ENCODE measurements around the gene GJE1.
"Not testable (repeated sequence)": the region's sequence is repeated elsewhere in the genome, so short reads cannot be mapped to it uniquely, and the experiment has no call there.

Gene GJE1

DNA sequence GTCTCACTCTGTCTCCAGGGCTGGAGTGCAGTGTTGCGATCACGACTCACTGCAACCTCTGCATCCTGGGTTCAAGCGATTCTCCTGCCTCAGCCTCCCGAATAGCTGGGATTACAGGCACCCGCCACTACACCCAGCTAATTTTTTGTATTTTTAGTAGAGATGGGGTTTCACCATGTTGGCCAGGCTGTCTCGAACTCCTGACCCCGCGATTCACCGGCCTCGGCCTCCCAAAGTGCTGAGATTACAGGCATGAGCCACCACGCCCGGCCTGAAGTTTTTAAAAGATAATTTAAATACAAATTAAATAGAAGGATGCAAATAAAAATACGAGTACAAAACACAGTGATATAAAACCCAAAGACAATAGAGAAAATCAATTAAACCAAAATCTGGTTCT is 8.8 kb downstream of the GJE1 start:
- H3K9me3 ChIP-seq (ENCODE audit: insufficient read depth, low read depth, low read length); H3K27ac ChIP-seq (ENCODE audit: low read length); H3K4me1 ChIP-seq (ENCODE audit: insufficient read depth, low read length); H3K9ac ChIP-seq (ENCODE audit: low read depth, low read length); H3K36me3 ChIP-seq (ENCODE audit: insufficient read depth, low read depth, low read length); H3K4me3 ChIP-seq (ENCODE audit: low read length); H3K27me3 ChIP-seq (ENCODE audit: insufficient read depth, low read length): not testable (repeated sequence)

GRCh38 chr6:142146828-142147662 is 14.3 kb downstream of the GJE1 start, which contains the start of the genes NMBR and VTA1:
Gene NMBR (minus strand): TSS chr6:142147122. CDS start chr6:142088658, 58,464 bp downstream.
Gene VTA1 (plus strand): TSS chr6:142147263. CDS start chr6:142147288, 25 bp downstream.
- H3K27ac ChIP-seq (ENCODE audit: low read length): peak within 1 kb of the TSS; percentile 40
- H3K9me3 ChIP-seq (ENCODE audit: insufficient read depth, low read depth, low read length): no peaks in the 10 kb centered on the region

GRCh38 chr6:142152746-142153145 is 20.0 kb downstream of the GJE1 start:
- Histone ChIP-seq H3K27ac (ENCODE audit: low read length) (no peak overlapping the region), H3K4me1 (ENCODE audit: insufficient read depth, low read length) (peaks cover 27% of the 10 kb centered on the region), H3K36me3 (ENCODE audit: insufficient read depth, low read depth, low read length) (no peaks in the 10 kb centered on the region), H3K9ac (ENCODE audit: low read depth, low read length) (no peak overlapping the region), H3K27me3 (ENCODE audit: insufficient read depth, low read length) (no peaks in the 10 kb centered on the region), H3K9me3 (ENCODE audit: insufficient read depth, low read depth, low read length) (no peaks in the 10 kb centered on the region), H3K4me3 (ENCODE audit: low read length) (no peak overlapping the region)

More at GRCh38 chr6:142146828-142147662, 14.3 kb downstream of the GJE1 start, which contains the start of the genes NMBR and VTA1:
- Histone ChIP-seq H3K27me3 (ENCODE audit: insufficient read depth, low read length) (no peaks in the 10 kb centered on the region), H3K36me3 (ENCODE audit: insufficient read depth, low read depth, low read length) (no peaks in the 10 kb centered on the region), H3K4me3 (ENCODE audit: low read length) (peak within 1 kb of the TSS; percentile 94), H3K9ac (ENCODE audit: low read depth, low read length) (peak within 1 kb of the TSS; percentile 84; the same call in 1 of the 2 replicates), H3K4me1 (ENCODE audit: insufficient read depth, low read length) (peaks cover 12% of the 10 kb centered on the region)

- Histone ChIP-seq H3K36me3 (ENCODE audit: insufficient read depth, low read depth, low read length) (no peaks in the 10 kb centered on the region), H3K9ac (ENCODE audit: low read depth, low read length) (no peak overlapping the region), H3K4me1 (ENCODE audit: insufficient read depth, low read length) (peaks cover 23% of the 10 kb centered on the region), H3K4me3 (ENCODE audit: low read length) (no peak overlapping the region), H3K27me3 (ENCODE audit: insufficient read depth, low read length) (no peaks in the 10 kb centered on the region), H3K9me3 (ENCODE audit: insufficient read depth, low read depth, low read length) (no peaks in the 10 kb centered on the region), H3K27ac (ENCODE audit: low read length) (no peak overlapping the region)
These were observed 20.5 kb downstream of the GJE1 start for GRCh38 chr6:142153196-142153595.

DNA sequence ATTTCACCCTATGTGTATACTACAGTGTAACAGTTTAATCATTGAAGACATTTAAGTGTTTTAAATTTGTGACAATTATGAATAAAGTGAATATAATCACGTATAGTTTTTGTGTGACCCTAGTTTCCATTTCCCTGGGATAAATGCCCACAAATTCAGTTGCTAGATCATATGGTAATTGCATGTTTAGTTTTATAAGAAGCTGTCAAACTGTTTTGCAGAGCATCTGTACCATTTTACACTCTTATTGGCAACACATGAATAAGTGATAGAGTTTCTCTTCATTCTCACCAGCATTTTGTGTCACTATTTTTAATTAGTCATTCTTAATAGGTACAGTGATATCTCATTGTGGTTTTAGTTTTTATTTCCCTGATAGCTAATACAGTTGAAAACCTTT is 21.6 kb downstream of the GJE1 start:
- Histone ChIP-seq H3K4me1 (ENCODE audit: insufficient read depth, low read length) (peaks cover 16% of the 10 kb centered on the region), H3K9me3 (ENCODE audit: insufficient read depth, low read depth, low read length) (no peaks in the 10 kb centered on the region), H3K9ac (ENCODE audit: low read depth, low read length) (no peak overlapping the region)

DNA sequence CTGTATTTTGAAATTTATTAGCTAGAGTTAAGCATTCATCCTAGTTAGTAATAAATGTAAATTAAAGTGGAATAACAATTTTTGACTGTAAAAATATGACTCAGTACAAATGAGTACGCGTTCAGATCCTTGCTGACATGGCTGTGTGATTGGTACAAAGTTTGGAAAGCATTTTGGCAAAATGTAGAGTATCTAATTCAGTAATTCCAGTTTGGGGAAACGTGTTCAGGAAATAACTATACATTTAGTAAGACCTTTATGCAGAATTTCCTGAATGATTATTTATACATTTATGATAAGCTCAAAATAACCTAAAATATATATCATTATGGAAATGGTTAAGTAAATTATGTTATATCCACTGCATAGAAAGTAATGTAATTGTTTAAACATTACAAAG is 22.4 kb downstream of the GJE1 start:
- Histone ChIP-seq H3K4me1 (ENCODE audit: insufficient read depth, low read length) (peaks cover 14% of the 10 kb centered on the region), H3K36me3 (ENCODE audit: insufficient read depth, low read depth, low read length) (no peaks in the 10 kb centered on the region), H3K9ac (ENCODE audit: low read depth, low read length) (peak overlapping the region; percentile 64; the same call in 1 of the 2 replicates), H3K9me3 (ENCODE audit: insufficient read depth, low read depth, low read length) (no peaks in the 10 kb centered on the region), H3K27me3 (ENCODE audit: insufficient read depth, low read length) (no peaks in the 10 kb centered on the region), H3K4me3 (ENCODE audit: low read length) (no peak overlapping the region), H3K27ac (ENCODE audit: low read length) (peak overlapping the region; percentile 69)

More for the DNA sequence above, 21.6 kb downstream of the GJE1 start:
- no peaks in the 10 kb centered on the region for H3K36me3 ChIP-seq (ENCODE audit: insufficient read depth, low read depth, low read length)
- no peak overlapping the region for H3K27ac ChIP-seq (ENCODE audit: low read length)
- H3K4me3 ChIP-seq (ENCODE audit: low read length): no peak overlapping the region
- no peaks in the 10 kb centered on the region for H3K27me3 ChIP-seq (ENCODE audit: insufficient read depth, low read length)

- Histone ChIP-seq H3K4me1 (ENCODE audit: insufficient read depth, low read length) (peaks cover 14% of the 10 kb centered on the region), H3K4me3 (ENCODE audit: low read length) (peak overlapping the region; percentile 20; the same call in 1 of the 2 replicates), H3K27ac (ENCODE audit: low read length) (peak overlapping the region; percentile 69), H3K27me3 (ENCODE audit: insufficient read depth, low read length) (no peaks in the 10 kb centered on the region), H3K9me3 (ENCODE audit: insufficient read depth, low read depth, low read length) (no peaks in the 10 kb centered on the region), H3K36me3 (ENCODE audit: insufficient read depth, low read depth, low read length) (no peaks in the 10 kb centered on the region), H3K9ac (ENCODE audit: low read depth, low read length) (peak overlapping the region; percentile 64; the same call in 1 of the 2 replicates)
These were observed 23.4 kb downstream of the GJE1 start for GRCh38 chr6:142155895-142156757.

DNA sequence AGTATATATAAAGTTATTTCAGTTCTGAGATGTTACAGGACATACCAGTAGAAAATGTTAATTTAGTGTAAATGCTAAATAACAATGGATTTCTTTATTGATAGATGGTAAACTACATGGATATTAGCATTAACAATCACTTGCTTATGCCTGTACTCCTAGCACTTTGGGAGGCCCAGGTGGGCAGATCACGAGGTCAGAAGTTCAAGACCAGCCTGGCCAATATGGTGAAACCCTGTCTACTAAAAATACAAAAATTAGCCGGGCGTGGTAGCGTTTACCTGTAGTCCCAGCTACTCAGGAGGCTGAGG is 24.0 kb downstream of the GJE1 start:
- not testable (repeated sequence) for H3K9ac ChIP-seq (ENCODE audit: low read depth, low read length); H3K4me3 ChIP-seq (ENCODE audit: low read length); H3K27ac ChIP-seq (ENCODE audit: low read length); H3K36me3 ChIP-seq (ENCODE audit: insufficient read depth, low read depth, low read length); H3K27me3 ChIP-seq (ENCODE audit: insufficient read depth, low read length); H3K9me3 ChIP-seq (ENCODE audit: insufficient read depth, low read depth, low read length)
- H3K4me1 ChIP-seq (ENCODE audit: insufficient read depth, low read length): peaks cover 14% of the 10 kb centered on the region

- no peaks in the 10 kb centered on the region for H3K9me3 ChIP-seq (ENCODE audit: insufficient read depth, low read depth, low read length)
- H3K27ac ChIP-seq (ENCODE audit: low read length): no peak overlapping the region
- H3K27me3 ChIP-seq (ENCODE audit: insufficient read depth, low read length): no peaks in the 10 kb centered on the region
- no peak overlapping the region for H3K4me3 ChIP-seq (ENCODE audit: low read length)
- H3K9ac ChIP-seq (ENCODE audit: low read depth, low read length): no peak overlapping the region
- peaks cover 18% of the 10 kb centered on the region for H3K36me3 ChIP-seq (ENCODE audit: insufficient read depth, low read depth, low read length)
- peaks cover 4% of the 10 kb centered on the region; the same call in 1 of the 2 replicates for H3K4me1 ChIP-seq (ENCODE audit: insufficient read depth, low read length)
These were observed 30.1 kb downstream of the GJE1 start for GRCh38 chr6:142162780-142163179.

DNA sequence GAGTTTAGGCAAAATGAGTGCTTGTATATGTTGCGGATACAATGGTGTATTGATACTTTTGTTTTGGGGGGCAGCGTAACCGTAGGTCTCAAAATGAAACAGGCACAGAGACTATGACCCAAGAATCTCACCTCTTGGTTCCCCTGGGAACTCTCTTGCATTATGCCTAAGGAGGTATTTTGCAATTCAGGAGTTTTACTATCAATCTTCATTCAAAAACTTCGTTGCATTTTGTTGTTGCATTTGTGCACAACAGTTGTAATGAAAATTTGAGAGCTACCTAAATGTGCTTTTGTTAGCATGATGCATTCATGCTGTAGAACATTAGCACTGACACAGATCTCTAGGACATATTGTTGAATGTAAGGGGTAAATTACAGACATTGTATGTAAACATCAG is 32.5 kb downstream of the GJE1 start:
- no peaks in the 10 kb centered on the region for H3K9me3 ChIP-seq (ENCODE audit: insufficient read depth, low read depth, low read length)
- H3K9ac ChIP-seq (ENCODE audit: low read depth, low read length): no peak overlapping the region
- peaks cover 4% of the 10 kb centered on the region; the same call in 1 of the 2 replicates for H3K4me1 ChIP-seq (ENCODE audit: insufficient read depth, low read length)
- no peaks in the 10 kb centered on the region for H3K27me3 ChIP-seq (ENCODE audit: insufficient read depth, low read length)
- no peak overlapping the region for H3K4me3 ChIP-seq (ENCODE audit: low read length)
- H3K27ac ChIP-seq (ENCODE audit: low read length): no peak overlapping the region
- peaks cover 37% of the 10 kb centered on the region for H3K36me3 ChIP-seq (ENCODE audit: insufficient read depth, low read depth, low read length)

DNA sequence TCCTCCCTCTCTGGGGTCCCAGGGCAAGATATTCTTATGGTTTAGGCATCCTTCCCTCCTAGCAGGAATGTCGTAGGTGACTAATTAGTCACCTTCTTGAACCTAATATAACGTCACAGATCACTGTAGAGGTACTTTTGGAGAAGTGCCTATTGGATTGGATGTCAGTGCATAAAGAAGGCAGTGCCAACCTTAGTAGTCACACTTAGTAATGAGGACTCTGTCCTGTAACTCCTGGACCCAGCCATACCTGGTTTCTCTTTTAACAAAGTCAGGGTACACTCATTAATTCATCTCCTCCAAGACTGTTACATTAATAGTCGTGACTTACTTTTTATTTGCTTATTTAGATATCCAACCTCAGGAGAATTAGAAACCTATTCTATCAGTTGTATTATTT is 34.3 kb downstream of the GJE1 start:
- Histone ChIP-seq H3K4me1 (ENCODE audit: insufficient read depth, low read length) (peaks cover 4% of the 10 kb centered on the region; the same call in 1 of the 2 replicates), H3K9me3 (ENCODE audit: insufficient read depth, low read depth, low read length) (no peaks in the 10 kb centered on the region), H3K4me3 (ENCODE audit: low read length) (no peak overlapping the region), H3K36me3 (ENCODE audit: insufficient read depth, low read depth, low read length) (peaks cover 54% of the 10 kb centered on the region), H3K27ac (ENCODE audit: low read length) (no peak overlapping the region), H3K27me3 (ENCODE audit: insufficient read depth, low read length) (no peaks in the 10 kb centered on the region), H3K9ac (ENCODE audit: low read depth, low read length) (no peak overlapping the region)
